NCI-H82 treated with DMSO at 0.1 percent for 48 hours (cell line): ENCODE measurements around the gene KIFC3.
"Not testable (repeated sequence)": the region's sequence is repeated elsewhere in the genome, so short reads cannot be mapped to it uniquely, and the experiment has no call there.

Source experiments
- DNase-seq: peaks from one replicate; lab custom pipeline; 2025; ENCODE audit not compliant: unreplicated experiment; lab: John Stamatoyannopoulos, UW

KIFC3 gene

GRCh38 chr16:57825298-57826044 lies 23.2 kb upstream of the KIFC3 start:
- no peak for DNase-seq

- DNase-seq = no peak
Measured at GRCh38 chr16:57824888-57825287, 22.6 kb upstream of the KIFC3 start.

- DNase-seq = no peak
Measured at GRCh38 chr16:57823836-57824235, 21.5 kb upstream of the KIFC3 start.

GRCh38 chr16:57822856-57823255 lies 20.6 kb upstream of the KIFC3 start:
- DNase-seq = no peak

DNA sequence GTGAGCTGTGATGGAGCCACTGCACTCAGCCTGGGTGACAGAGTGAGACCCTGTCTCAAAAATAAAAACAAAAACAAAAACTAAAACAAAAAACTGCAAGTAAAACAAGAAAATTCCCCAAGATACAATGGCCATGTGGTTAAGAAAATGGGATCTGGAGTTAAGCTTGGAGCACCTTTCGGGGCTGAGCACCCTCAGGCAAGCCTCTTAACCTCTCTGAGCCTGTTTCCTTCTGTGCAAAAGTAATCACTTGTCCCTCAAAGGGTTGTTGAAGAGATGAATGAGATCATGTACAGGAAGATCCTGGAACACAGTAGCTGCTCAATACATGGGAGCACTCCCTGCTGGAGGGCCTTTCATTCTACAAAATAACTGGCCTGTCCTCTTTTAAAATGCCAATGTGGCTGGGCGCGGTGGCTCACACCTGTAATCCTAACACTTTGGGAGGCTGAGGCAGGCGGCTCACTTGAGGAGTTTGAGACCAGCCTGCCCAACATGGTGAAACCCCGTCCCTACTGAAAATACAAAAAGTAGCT lies 19.8 kb upstream of the KIFC3 start:
- no peak for DNase-seq

- DNase-seq = no peak
Measured at GRCh38 chr16:57821149-57821971, 19.1 kb upstream of the KIFC3 start.

- no peak for DNase-seq
Measured at GRCh38 chr16:57818377-57819064, 16.2 kb upstream of the KIFC3 start.

DNA sequence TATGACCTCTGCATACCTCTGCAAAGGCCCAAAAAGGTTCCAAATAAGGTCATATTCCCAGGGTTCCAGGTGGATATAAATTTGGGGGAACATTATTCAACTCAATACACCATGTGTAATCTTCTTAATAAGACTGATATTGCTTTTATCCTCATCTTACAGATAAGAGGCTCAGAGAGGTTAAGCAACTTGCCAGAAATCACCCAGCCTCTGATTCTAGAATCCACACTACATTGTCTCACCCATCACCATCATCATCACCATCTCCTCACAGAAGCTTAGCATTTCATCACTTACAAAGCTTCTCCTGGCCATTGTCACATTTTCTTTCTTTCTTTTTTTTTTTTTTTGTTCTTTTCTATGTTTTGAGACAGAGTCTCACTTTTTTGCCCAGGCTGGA lies 15.4 kb upstream of the KIFC3 start:
- DNase-seq = no peak

- no peak for DNase-seq
Measured at GRCh38 chr16:57815987-57816745, 13.9 kb upstream of the KIFC3 start.

- no peak for DNase-seq
Measured at GRCh38 chr16:57814896-57815295, 12.6 kb upstream of the KIFC3 start.

DNA sequence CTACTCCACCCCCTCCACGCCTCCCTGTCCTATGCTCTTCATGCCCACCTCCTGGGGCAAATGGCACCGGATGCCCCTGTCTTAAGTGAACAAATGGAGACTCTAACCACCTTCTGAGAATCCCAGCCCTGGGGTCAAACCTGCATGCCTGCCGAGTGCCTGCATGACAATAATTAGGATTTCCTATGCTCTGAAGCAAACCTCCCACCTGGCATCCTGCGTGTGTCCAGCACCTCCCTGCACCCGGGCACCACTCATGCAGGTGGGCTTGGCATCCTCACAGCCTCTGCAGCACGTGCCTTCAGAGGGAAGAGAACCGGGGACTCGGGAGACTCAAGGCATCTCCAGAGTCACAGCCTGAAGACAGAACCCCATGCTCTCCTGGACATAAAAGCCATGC lies 11.2 kb upstream of the KIFC3 start:
- no peak for DNase-seq

DNA sequence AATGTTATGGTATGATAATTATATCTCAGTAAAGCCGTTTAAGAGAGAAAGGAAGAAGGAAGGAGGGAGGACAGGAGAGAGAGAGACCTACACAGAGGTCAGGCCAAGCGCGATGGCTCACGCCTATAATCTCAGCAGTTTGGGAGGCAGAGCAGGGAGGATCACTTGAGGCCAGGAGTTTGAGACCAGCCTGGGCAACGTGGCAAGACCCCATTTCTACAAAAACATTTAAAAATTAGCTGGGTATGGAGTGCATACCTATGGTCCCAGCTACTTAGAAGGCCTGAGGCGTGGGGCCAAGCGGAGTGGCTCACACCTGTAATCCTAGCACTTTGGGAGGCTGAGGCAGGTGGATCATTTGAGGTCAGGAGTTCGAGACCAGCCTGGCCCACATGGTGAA lies 9.0 kb upstream of the KIFC3 start:
- not testable (repeated sequence) for DNase-seq

- no peak for DNase-seq
Measured at GRCh38 chr16:57810197-57811031, 8.1 kb upstream of the KIFC3 start.

DNA sequence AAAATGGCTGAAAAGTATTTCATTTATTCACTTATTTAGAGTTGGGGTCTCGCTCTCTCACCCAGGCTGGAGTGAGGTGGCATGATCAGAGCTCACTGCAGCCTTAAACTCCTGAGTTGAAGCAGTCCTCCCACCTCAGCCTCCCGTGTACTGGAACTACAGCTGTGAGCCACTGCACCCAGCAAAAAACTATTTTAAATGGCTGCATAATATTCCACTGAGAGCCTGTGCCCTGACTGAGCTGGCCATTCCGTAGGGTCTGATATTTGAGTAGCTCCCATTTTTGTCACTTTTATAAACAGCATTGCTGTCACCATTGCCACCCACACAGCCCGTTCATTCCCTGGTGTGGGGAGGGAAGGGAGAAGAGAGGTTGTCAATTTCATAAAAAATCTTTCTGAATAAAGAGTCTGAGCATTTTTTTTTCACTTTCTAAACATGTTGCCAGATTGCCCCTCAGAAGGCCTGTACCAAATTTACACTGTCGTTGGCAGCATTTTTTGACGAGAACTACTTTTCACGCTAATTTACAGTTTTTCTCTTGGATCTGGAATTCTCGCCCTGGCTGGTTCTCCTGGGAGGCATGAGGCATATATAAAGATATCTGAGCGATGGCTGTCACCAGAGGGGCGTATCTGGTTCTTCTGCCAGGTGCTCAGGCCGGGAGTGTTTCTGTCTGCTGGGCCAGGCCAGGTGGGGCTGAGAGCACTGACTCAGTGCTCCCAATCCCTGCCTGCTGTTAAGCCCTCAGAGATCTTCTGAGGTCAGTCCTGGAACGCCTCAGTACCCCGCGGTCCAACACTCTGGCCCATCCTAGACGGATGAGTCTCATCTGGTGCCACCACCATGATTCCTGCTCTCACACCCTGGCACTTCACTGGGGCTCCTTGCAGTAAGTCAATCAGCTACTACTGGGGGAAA lies 7.2 kb upstream of the KIFC3 start:
- DNase-seq = no peak

DNA sequence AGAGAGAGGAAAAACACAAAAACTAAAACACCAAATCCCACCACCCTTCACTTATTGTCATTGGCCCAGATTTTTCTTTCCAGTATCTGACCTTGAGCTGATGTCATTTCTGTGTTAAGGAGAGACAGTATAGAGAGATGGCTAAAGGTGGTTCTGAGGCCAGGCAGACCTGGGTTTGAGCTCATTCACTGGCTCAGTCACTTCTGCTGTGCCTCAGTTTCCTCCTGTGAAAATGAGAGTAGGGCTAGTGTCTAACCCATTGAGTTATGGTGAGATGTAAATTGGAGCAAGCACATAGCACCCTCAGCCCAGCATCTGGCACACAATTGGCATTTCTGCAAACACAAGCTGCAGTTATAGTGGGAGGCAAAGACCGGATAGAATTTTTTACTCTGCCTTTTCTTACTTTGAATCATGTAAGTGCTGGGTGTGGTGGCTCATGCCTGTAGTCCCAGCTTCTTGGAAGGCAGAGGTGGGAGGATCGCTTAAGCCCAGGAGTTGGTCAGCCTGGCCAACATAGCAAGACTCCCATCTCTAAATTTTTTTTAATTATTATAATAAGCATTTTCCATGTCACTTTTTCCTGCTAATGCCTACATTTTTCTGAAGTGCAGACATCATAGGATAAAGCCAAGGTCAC lies 6.4 kb upstream of the KIFC3 start:
- no peak for DNase-seq

DNA sequence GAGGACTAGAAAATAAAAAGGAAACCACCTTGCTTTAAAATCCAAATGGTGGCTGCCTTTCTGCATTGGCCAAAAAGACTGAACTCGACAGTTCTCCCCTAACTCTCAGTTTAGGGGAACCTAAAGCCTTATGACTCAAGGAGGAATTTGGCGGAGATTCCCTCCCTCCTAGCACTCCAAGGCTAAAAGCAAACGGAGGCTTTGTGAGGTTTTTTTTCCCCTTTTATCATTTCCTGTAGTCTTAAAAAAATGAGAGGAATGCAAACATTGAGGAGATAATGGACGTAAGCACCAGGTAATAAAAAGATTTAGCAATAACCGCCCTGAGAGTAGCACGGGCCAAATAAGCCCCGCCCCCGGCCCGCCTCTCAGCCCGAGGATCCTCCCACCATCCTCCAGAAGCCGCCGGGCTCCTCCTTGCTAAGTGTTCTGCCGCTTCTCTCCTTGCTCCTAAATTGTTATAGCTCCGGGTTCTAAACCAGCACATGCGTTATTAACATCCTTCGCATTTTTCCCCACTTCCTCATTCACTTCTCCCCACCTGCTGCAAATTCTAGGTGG lies 5.8 kb upstream of the KIFC3 start:
- peak; percentile 30 for DNase-seq

DNA sequence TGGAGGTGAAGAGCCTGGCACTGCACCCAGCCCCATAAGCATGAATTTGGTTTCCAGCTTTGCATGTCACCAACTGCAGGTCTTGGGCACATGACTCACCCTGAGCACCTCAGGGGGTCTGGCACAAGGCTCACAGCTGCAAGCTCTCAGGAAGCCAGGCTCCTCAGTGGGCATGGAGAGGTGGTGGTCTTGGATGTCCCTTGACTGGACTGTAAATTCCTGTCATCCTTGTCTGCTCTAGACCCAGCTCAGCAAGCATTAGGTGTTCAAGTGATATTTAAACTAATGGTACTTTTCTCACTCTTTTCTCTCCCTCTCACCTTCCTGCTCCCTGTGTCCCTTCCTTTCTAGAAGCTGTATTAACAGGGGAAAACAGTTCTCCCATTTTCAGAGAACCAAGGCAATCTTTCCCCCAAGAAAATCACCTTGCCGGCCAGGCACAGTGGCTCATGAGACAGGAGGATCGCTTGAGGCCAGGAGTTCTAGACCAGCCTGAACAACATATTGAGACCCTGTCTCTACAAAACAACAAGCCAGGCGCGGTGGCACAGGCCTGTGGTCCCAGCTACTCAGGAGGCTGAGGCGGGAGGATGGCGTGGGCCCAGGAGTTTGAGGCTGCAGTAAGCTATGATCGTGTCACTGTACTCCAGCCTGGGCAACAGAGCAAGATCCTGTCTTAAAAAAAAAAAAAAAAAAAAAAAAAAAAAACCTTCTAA lies 5.1 kb upstream of the KIFC3 start:
- no peak for DNase-seq
